Heart left ventricle (tissue), 13 donors: ENCODE data around the gene FKBP6.

Experiments used
- CTCF ChIP-seq, 12 donors: fragments of 200-600 bp; sonication (generic) in 4 of 12; IDR thresholded peaks; one replicate each; pipeline versions ENCODE4 v1.5.0 to v1.8.0; 2018 to 2022; ENCODE audit warnings: antibody characterized with exemption in 12 of 12, mild to moderate bottlenecking in 5 of 12
- POLR2A ChIP-seq, 2 donors: fragments of 450-650 bp; IDR thresholded peaks; one replicate each; pipeline ENCODE4 v1.6.1; 2017; ENCODE audit warnings: antibody characterized with exemption in 2 of 2, mild to moderate bottlenecking in 2 of 2, moderate library complexity in 2 of 2
- donor health status: ischemic (EF 13 %, LVEDD 7.1; RV severe dilation, severe dysfunction).
- donor health status: DM: no; HTN: yes; CAD: no.
- donor health status: DM: no; HTN: no; CAD: no.
- donor health status: ischemic (EF 25% LVEDD 6.9; RV normal size, moderate dysfunction).
- donor health status: ischemic (EF 25% LVEDD 5.7; RV mildly dilated, moderate dysfunction).
- donor health status: ischemic (EF 35%, LVEDD 5.7; RV mildly dilated, moderate dysfunction).
- donor health status: nonischemic (EF 11% LVEDD 7.7; RV severe dilation, severe dysfunction).
- donor health status: DM: yes; HTN: yes; CAD: no.
- donor health status: PGD.
- donor health status: ischemic (EF 29% LVEDD 5.4; RV normal size, mild dysfunction).
- donor health status: nonischemic (EF 23%, LVEDD 6.1; RV moderate dilation, normal function).

GRCh38 chr7:73382934-73383503 lies 55.1 kb downstream of the FKBP6 start:
- TF ChIP-seq CTCF (IDR thresholded peaks at IDR 0.05) (no peak), POLR2A (IDR thresholded peaks at IDR 0.05) (no peak)
